GM23248 (cell line): ENCODE data around the gene ITGA1.

Experiments used
- EZH2 ChIP-seq: fragments of 200-600 bp; sonication (generic); IDR thresholded peaks from 2 replicates; pipeline ENCODE4 v1.6.1; 2018; ENCODE audit warnings: antibody characterized with exemption, mild to moderate bottlenecking; ENCODE audit not compliant: insufficient read depth, poor library complexity, severe bottlenecking
- EZH2phosphoT487 ChIP-seq: fragments of 200-600 bp; sonication (generic); IDR thresholded peaks from 2 replicates; pipeline ENCODE4 v1.6.1; 2018; ENCODE audit warnings: antibody characterized with exemption, moderate library complexity, mild to moderate bottlenecking, low read depth; ENCODE audit not compliant: insufficient read depth

DNA sequence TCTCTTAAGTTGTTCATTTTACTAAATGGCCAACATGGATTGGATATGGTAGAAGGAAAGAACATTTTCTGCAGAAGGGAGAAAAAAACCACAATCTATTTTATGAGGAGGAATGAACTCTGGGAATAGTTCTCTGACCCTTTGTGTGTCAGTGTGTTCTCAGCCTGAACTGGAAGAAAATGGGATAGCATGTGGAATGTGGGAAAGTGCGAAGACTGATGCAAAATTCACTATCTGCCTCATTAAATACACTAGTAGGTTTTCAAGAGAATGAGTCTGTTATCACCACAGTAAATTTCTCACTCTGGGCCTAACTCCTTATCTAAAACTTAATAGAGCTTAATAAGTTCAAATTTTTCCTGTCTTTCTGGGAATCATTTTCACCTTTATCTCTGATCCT is 22.7 kb downstream of the ITGA1 start:
- TF ChIP-seq EZH2 (no peak), EZH2phosphoT487 (no peak)
